D721Med (cell line): Measurements from ENCODE around the gene SGK2.

ENCODE experiments used
- DNase-seq: peaks from one replicate; pipeline ENCODE4 v3.0.0; 2011; ENCODE audit warnings: low spot score; ENCODE audit not compliant: insufficient read length
- FAIRE-seq: peaks from 2 replicates; lab custom pipeline; 2011; peaks lifted over from hg19 to GRCh38; lab: Jason Lieb, UNC
- TF ChIP-seq, protein P1 (sequence below): IDR thresholded peaks from 2 replicates; pipeline ENCODE4 v1.5.1; 2012; ENCODE audit warnings: mild to moderate bottlenecking, control low read depth; ENCODE audit not compliant: insufficient read depth; ENCODE audit errors: missing control alignments

The SGK2 gene

DNA sequence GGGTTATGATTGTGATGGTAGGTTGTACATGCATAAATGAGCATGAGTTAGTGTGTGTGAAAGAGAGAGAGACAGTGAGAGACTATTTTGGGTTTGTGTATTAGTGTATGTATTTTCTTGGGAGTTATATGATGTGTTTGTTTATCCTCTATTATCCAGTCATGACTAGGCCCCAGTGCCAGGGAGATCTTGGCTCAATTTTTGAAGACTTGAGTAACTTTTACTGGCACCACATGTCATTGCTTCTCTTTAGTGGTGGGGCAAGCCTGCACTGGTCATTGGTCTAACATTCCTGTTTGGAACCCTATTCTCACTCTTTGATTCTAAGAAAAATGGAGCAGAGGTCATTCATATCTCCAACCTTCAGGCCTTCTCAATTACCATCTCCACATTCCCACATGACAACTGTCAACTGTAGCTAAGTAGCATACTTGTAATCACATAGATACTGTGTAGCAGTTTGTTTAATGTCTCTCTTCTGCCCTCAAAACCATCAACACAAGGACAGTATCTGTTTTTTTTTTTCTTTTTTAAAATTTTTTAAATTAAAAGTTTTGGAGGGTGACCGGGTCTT lies 42.5 kb upstream of the SGK2 start:
- no peak for FAIRE-seq
- no peak for DNase-seq
- TF ChIP-seq, protein P1, sequence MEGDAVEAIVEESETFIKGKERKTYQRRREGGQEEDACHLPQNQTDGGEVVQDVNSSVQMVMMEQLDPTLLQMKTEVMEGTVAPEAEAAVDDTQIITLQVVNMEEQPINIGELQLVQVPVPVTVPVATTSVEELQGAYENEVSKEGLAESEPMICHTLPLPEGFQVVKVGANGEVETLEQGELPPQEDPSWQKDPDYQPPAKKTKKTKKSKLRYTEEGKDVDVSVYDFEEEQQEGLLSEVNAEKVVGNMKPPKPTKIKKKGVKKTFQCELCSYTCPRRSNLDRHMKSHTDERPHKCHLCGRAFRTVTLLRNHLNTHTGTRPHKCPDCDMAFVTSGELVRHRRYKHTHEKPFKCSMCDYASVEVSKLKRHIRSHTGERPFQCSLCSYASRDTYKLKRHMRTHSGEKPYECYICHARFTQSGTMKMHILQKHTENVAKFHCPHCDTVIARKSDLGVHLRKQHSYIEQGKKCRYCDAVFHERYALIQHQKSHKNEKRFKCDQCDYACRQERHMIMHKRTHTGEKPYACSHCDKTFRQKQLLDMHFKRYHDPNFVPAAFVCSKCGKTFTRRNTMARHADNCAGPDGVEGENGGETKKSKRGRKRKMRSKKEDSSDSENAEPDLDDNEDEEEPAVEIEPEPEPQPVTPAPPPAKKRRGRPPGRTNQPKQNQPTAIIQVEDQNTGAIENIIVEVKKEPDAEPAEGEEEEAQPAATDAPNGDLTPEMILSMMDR = no peak

GRCh38 chr20:43520074-43520630 lies 38.7 kb upstream of the SGK2 start:
- no peak for DNase-seq
- TF ChIP-seq, protein P1 = no peak
- FAIRE-seq = no peak

DNA sequence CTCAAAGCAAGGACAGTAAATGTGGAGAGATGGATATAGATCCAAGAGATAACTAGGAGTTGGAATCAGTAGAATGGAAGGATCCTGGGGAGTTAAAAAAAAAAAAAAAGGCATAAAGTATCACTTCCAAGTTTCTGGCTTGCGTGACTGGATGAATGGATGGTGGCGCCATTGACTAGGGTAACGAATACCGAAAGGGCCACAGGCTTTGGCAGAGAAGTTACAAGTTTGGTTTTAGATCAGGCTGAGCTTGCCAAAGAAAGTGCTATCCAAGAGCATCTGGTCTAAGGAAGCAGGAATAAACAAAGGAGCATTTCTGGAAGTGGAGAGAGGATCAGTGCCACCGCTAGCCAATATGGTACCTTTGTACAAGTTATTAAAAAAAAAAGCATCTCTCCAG lies 33.8 kb upstream of the SGK2 start:
- DNase-seq (no peak), FAIRE-seq (no peak)
- TF ChIP-seq, protein P1 = no peak

DNA sequence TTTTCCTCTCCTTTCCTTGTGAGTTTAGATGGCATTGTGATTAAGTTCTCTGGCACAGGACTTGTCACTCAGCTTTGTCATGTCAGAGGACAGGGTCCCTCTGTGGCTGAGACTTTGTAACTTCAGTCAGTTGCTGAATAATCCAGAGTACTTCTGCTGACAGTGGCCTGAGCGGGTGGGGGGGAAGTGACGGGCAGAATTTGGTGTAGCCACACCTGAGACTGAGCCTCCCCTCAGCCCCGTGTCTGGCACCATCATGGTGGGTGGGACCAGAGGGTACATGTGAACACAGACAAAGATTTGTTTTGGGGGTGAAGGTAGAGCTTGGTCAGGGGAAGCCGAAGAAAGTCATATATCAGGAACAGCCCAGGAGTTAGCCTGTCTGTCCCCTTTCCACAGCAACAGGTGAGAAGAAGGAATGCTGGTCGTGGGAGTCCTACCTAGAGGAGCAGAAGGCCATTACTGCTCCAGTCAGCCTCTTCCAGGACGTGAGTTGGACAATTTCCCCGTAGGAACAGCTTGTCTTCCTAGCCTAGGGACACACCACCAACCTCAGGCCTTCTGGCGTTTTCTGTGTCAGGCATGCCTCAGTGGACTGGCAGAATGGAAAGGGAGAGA lies 30.5 kb upstream of the SGK2 start:
- DNase-seq (no peak), FAIRE-seq (no peak)
- TF ChIP-seq, protein P1 = no peak

DNA sequence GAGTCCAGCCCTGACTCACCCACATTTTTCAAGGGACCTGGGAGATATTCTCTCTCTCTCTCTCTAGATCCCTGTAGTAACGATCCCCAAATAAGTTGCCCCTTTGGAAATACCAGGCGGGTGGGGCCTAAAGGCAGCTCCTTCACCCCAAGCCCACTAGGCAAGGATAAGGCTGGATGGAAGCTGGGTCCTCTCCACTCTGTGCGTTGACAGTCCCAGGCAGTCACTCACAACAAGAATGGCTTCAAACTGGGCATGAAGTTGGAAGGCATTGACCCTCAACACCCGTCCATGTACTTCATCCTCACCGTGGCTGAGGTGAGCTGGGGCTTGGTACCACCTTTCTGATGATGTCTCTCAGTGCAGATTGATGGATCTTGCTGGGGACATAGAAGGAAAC lies 29.8 kb upstream of the SGK2 start:
- DNase-seq (no peak), FAIRE-seq (no peak)
- TF ChIP-seq, protein P1 = no peak

- TF ChIP-seq, protein P1 = no peak
- DNase-seq (no peak), FAIRE-seq (no peak)
Observed at GRCh38 chr20:43529457-43530153, 29.2 kb upstream of the SGK2 start.
